AG10803 (cell line): ENCODE data around the gene TMEM165.

Experiments used
- DNase-seq: peaks from one replicate; pipeline ENCODE4 v3.0.0; 2010; ENCODE audit warnings: low read depth
- H3K4me3 ChIP-seq: 2 replicates; pipeline ENCODE4 v1.5.1; 2011; ENCODE audit warnings: mild to moderate bottlenecking, low read length, control low read depth
- TF ChIP-seq, protein P1 (sequence below): conservative IDR thresholded peaks from 2 replicates; pipeline ENCODE4 v1.5.1; 2011; ENCODE audit warnings: mild to moderate bottlenecking, low read length, control low read depth, inconsistent platforms

The TMEM165 gene

DNA sequence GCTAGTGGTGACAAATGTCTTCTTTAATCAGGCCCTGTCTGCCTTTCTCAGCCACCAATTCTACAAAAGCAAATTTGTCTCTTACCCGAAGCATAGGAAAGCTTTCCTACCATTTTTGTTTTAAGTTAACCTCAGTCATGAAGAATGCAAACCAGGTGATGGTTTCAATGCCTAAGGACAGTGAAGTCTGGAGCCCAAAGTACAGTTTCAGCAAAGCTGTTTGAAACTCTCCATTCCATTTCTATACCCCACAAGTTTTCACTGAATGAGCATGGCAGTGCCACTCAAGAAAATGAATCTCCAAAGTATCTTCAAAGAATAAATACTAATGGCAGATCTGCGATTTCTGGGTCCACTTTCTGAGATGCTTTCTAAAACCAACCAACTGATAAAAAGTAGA, 25.8 kb upstream of the TMEM165 start:
- DNase-seq, result no peak
- TF ChIP-seq, protein P1, sequence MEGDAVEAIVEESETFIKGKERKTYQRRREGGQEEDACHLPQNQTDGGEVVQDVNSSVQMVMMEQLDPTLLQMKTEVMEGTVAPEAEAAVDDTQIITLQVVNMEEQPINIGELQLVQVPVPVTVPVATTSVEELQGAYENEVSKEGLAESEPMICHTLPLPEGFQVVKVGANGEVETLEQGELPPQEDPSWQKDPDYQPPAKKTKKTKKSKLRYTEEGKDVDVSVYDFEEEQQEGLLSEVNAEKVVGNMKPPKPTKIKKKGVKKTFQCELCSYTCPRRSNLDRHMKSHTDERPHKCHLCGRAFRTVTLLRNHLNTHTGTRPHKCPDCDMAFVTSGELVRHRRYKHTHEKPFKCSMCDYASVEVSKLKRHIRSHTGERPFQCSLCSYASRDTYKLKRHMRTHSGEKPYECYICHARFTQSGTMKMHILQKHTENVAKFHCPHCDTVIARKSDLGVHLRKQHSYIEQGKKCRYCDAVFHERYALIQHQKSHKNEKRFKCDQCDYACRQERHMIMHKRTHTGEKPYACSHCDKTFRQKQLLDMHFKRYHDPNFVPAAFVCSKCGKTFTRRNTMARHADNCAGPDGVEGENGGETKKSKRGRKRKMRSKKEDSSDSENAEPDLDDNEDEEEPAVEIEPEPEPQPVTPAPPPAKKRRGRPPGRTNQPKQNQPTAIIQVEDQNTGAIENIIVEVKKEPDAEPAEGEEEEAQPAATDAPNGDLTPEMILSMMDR, result no peak
- no peak overlapping the region for H3K4me3 ChIP-seq

DNA sequence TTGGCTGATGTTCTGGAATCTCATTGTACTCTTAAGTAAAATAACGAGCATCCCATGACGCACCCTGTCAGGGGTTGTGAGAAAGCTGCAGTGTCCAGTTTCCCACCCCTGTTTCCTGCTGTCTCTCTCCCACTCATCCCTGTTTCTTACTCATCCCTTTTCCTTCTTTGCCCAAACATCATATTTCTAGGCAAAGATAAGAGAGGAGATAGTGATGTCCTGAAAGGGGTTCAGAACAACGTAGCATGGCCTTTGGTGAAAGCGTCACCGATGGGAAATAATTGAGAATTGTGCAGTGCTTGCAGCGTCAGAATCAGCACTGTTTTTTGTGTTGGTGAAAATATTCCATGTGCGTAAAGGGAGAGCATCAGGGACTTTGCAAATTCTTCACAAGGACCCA, 23.5 kb upstream of the TMEM165 start:
- DNase-seq, result no peak
- no peak overlapping the region for H3K4me3 ChIP-seq
- TF ChIP-seq, protein P1, result no peak

DNA sequence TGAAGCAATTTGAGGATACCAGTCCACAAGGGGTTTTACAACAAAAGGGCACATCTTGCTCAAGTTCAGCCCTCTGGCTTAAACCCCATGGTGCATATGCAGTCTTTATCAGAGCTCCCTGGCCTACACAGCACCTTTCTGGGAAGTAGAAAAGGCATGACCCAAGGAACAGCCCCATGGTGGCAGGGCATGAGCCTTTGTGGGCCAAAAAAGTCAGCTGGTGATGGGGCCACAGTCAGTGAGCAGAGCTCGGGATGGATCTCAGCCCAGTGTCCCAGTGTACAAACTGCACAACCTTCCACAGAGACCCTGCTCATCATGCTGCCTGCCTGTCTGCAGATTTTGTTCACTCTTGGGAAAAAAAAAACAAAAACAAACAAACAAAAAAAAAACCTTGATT, 22.3 kb upstream of the TMEM165 start:
- TF ChIP-seq, protein P1, result no peak
- no peak for DNase-seq
- no peak overlapping the region for H3K4me3 ChIP-seq

DNA sequence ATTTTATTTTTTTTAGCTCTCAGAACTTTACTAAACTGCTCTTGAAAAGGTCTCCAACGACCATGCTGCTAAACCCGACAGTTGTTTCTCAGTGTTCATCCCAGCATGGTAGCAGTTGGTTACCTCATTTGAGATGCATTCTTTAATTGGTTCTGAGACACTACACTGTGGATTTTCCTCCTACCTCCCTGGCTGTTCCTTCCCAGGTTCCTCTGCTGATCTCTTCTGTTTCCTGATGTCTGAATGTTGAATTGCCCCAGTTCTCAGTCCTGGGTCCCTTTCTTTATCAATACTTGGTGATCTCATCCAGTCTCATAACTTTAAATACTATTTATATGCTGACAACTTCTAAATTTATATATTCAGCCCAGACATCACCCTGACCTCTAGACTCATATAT, 19.1 kb upstream of the TMEM165 start:
- TF ChIP-seq, protein P1, result no peak
- DNase-seq, result no peak

DNA sequence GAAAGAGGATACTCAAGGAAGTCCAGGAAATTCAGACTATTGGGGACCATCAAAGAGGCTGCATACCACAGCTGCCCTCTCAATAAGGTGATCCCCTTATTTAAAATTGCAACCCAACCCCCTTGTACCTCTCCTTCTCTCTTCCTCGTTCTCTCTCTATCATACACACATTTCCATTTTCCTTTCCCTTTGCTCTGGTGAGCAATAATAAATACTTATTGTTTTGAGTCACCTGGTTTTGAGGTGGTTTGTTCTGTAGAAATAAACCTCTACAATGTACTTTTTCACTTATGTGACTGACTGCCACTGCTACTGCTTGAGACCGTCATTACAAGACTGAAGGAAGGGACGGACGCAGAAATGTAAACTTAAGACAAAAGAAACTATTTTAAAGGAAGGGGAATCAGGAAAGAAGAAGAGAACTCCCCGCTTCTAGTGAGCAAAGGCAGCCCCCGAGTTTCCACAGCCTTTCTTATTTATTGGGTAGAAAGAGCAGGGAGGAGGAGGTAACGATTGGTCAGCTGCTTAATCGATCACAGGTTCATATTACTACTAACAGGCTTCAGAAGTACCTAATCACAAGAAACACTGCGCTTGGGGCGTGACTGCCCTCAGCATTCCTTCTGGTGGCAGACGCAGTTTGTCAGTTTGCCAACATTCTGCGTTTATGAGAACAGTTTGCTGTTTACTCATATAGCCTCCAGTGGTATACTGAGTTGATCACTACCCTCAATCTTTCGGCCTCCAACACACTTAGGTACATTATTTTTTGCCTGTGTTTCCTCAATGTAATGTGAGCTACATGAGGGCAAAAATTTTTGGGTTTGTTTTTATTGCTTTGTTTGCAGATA, 16.9 kb upstream of the TMEM165 start:
- DNase-seq, result peak; percentile 45
- TF ChIP-seq, protein P1, result no peak
- no peak overlapping the region for H3K4me3 ChIP-seq

More for the DNA sequence above, 19.1 kb upstream of the TMEM165 start:
- H3K4me3 ChIP-seq, result no peak overlapping the region

DNA sequence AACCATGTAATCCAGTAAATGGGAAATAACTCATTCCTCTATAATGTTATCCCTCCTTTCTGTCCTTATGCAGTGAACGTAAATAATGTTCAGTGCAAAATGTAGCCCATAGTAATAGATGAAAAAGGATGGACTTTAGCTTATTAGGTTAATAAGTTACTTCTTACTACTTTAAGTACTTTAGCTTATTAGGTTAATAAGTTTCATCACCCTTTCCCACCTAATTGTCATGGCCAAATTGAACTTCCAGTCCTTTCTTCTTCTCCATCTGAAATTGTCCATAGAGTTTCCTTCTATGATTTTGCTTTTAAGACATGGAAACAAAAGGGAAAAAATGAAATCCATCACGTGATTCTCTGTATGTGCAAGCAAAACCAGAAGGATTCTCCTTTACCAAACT, 15.2 kb upstream of the TMEM165 start:
- no peak overlapping the region for H3K4me3 ChIP-seq
- TF ChIP-seq, protein P1, result no peak
- no peak for DNase-seq

DNA sequence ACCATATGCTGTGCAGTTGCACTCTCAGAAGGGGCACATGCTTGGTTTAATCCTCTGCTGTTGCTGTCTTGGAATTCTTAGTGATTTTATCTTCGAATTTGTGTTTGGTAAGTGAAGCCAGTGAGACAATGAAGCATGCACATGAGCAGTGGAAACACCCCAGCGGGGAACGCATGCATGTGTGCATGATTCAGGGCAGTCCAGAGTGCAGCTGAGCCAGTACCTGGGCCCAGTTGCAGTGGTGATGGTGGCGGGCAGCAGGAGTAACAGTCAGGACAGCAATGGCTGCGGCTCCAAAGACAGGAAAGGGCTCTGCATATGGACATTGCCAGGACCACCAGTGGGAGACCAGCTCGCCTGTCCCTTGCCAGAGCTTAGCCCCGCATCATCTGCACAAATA, 14.3 kb upstream of the TMEM165 start:
- TF ChIP-seq, protein P1, result no peak
- H3K4me3 ChIP-seq, result no peak overlapping the region
- DNase-seq, result no peak
